Heart left ventricle (tissue), 16 donors: ENCODE results near the gene KCTD19. TPM values are rescaled to one million over a fixed set of nuclear protein-coding genes. Genes with fewer than 3 reads are reported as not detected.
"Not testable (repeated sequence)": the region's sequence is repeated elsewhere in the genome, so short reads cannot be mapped to it uniquely, and the experiment has no call there.

Experiments used
- ATAC-seq, 4 donors: fragments of 200-7000 bp; cut with Tn5 transposase; one replicate each; pipeline ENCODE4 v1.9.1; 2020 to 2022; ENCODE audit warnings: moderate library complexity in 4 of 4, mild to moderate bottlenecking in 3 of 4, moderate number of reproducible peaks in 1 of 4
- DNase-seq, 5 donors: peaks; one replicate each; pipeline ENCODE4 v3.0.0-alpha.2; 2020
- H3K27ac ChIP-seq, 12 donors: fragments of 200-600 bp; sonication (generic) in 4 of 12; one replicate each; pipeline versions ENCODE4 v1.5.0 to v1.8.0; 2016 to 2022; ENCODE audit warnings: mild to moderate bottlenecking in 2 of 12
- H3K27me3 ChIP-seq, 9 donors: fragments of 200-600 bp; sonication (generic) in 2 of 9; one replicate each; pipeline versions ENCODE4 v1.5.1 to v1.8.0; 2016 to 2022; ENCODE audit warnings: mild to moderate bottlenecking in 3 of 9
- H3K36me3 ChIP-seq, 9 donors: fragments of 200-600 bp; sonication (generic) in 2 of 9; one replicate each; pipeline versions ENCODE4 v1.5.0 to v1.8.0; 2018 to 2022; ENCODE audit warnings: mild to moderate bottlenecking in 2 of 9
- H3K4me1 ChIP-seq, 12 donors: fragments of 200-600 bp; sonication (generic) in 4 of 12; one replicate each; pipeline versions ENCODE4 v1.5.0 to v1.8.0; 2016 to 2022; ENCODE audit warnings: mild to moderate bottlenecking in 3 of 12
- H3K4me3 ChIP-seq, 12 donors: fragments of 200-600 bp; sonication (generic) in 4 of 12; one replicate each; pipeline versions ENCODE4 v1.5.0 to v1.8.0; 2017 to 2022; ENCODE audit warnings: mild to moderate bottlenecking in 9 of 12, moderate library complexity in 4 of 12
- H3K9me3 ChIP-seq, 12 donors: fragments of 200-600 bp; sonication (generic) in 4 of 12; one replicate each; pipeline versions ENCODE4 v1.5.0 to v1.8.0; 2016 to 2022; ENCODE audit warnings: mild to moderate bottlenecking in 1 of 12
- POLR2A ChIP-seq, 2 donors: fragments of 450-650 bp; IDR thresholded peaks; one replicate each; pipeline ENCODE4 v1.6.1; 2017; ENCODE audit warnings: antibody characterized with exemption in 2 of 2, mild to moderate bottlenecking in 2 of 2, moderate library complexity in 2 of 2
- WGBS, 4 donors: extraction: QIAGEN DNeasy Blood & Tissue Kit in 2 of 4; methylation state at CpG; one replicate each; pipeline versions ENCODE4 v1.1.5 to v1.1.7; 2013 to 2018; 5-methylcytosine and 5-hydroxymethylcytosine counted together
- intact Hi-C, 10 donors: fragments of 100-400 bp; cut with DNase I; formaldehyde crosslinking; loops; one replicate each; pipeline versions ENCODE4 v1.11.1 to v1.14.2; 2022
- polyA plus RNA-seq, 2 donors: library from polyadenylated mRNA; stranded (reverse); fragments of 200-250 nt; gene quantifications; one replicate each; pipeline ENCODE4 v1.2.3, GENCODE V29; 2013
- total RNA-seq, 9 donors: library from RNA; depleted of rRNA in 2 of 9; stranded (reverse); fragments of >200 nt in 2 of 9; fragmentation: NEBNext Ultra II Directional in 3 of 9; extraction: Animal tissue kit (Norgen Biotek cat#: 25700) in 3 of 9; gene quantifications; one replicate each; pipeline versions ENCODE4 v1.1.0 to v1.2.4, GENCODE V29; 2016 to 2023
- TF ChIP-seq, protein P1 (sequence below), 12 donors: fragments of 200-600 bp; sonication (generic) in 4 of 12; IDR thresholded peaks; one replicate each; pipeline versions ENCODE4 v1.5.0 to v1.8.0; 2018 to 2022; ENCODE audit warnings: antibody characterized with exemption in 12 of 12, mild to moderate bottlenecking in 5 of 12
- donor health status: ischemic (EF 13 %, LVEDD 7.1; RV severe dilation, severe dysfunction).
- donor health status: healthy with polysubstance abuse.
- donor health status: DM: no; HTN: yes; CAD: no.
- donor health status: DM: no; HTN: no; CAD: no.
- donor health status: ischemic (EF 25% LVEDD 6.9; RV normal size, moderate dysfunction).
- donor health status: ischemic (EF 25% LVEDD 5.7; RV mildly dilated, moderate dysfunction).
- donor health status: healthy.
- donor health status: DM: yes; HTN: yes; CAD: no.
- donor health status: ischemic (EF 35%, LVEDD 5.7; RV mildly dilated, moderate dysfunction).
- donor health status: nonischemic (EF 11% LVEDD 7.7; RV severe dilation, severe dysfunction).
- donor health status: DM: yes; HTN: yes; CAD: no.
- donor health status: PGD.
- donor health status: ischemic (EF 29% LVEDD 5.4; RV normal size, mild dysfunction).
- donor health status: nonischemic (EF 23%, LVEDD 6.1; RV moderate dilation, normal function).

KCTD19 gene
- total and polyA plus RNA-seq, 11 donors: 0.19 to 0.29 TPM; not detected in 9

DNA sequence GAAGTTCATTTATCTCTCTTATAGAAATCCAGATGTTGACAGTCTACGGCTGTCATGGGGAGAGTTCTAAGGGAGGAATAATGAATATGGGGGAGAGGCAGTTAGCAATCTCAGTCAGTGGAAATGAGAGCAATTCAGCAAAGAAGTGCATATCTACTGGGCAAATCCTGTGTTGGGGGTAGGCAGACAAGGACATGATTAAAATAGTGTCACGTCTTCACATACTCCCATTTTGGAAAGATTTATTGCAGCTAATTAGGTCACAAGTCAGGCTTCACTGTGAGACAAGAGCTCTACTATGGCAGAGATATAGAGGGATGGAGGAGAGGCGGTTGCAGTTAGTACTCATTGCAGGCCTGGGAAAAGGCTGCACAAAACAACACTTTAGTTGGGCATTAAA, 29.9 kb upstream of the KCTD19 start:
- ATAC-seq (no peak), DNase-seq (no peak)
- Histone ChIP-seq H3K4me3 (no peak overlapping the region), H3K27me3 (peaks cover 0 to 2% (median 0%) of the 10 kb centered on the region in 9 donors), H3K36me3 (no peaks in the 10 kb centered on the region), H3K27ac (no peak overlapping the region), H3K4me1 (no peaks in the 10 kb centered on the region), H3K9me3 (no peaks in the 10 kb centered on the region)
- intact Hi-C loops: no loop called here
- WGBS, 4 donors: 72 to 83% (median 77%) methylated on average over 3 of the region's 3 CpGs
- TF ChIP-seq, protein P1, sequence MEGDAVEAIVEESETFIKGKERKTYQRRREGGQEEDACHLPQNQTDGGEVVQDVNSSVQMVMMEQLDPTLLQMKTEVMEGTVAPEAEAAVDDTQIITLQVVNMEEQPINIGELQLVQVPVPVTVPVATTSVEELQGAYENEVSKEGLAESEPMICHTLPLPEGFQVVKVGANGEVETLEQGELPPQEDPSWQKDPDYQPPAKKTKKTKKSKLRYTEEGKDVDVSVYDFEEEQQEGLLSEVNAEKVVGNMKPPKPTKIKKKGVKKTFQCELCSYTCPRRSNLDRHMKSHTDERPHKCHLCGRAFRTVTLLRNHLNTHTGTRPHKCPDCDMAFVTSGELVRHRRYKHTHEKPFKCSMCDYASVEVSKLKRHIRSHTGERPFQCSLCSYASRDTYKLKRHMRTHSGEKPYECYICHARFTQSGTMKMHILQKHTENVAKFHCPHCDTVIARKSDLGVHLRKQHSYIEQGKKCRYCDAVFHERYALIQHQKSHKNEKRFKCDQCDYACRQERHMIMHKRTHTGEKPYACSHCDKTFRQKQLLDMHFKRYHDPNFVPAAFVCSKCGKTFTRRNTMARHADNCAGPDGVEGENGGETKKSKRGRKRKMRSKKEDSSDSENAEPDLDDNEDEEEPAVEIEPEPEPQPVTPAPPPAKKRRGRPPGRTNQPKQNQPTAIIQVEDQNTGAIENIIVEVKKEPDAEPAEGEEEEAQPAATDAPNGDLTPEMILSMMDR (IDR thresholded peaks at IDR 0.05): no peak
- no peak for TF ChIP-seq POLR2A (IDR thresholded peaks at IDR 0.05)

DNA sequence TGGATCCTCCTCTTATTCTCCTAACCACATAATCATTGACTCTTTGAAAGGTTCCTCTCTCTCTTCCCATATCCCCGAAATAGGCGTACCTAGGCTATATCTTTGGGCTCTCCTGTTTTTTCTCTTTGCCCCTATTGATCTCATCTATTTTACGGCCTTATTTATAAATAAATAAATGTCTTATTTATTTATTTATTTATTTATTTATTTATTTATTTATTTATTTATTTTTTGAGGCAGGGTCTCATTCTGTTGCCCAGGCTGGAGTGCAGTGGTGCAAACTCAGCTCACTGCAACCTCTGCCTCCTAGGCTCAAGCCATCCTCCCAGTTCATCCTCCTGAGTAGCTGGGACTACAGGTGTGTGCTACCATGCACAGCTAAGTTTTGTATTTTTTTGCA, 25.9 kb upstream of the KCTD19 start:
- ATAC-seq, H3K4me1 ChIP-seq, H3K4me3 ChIP-seq, intact Hi-C loops, H3K9me3 ChIP-seq, DNase-seq, H3K27me3 ChIP-seq, H3K36me3 ChIP-seq, H3K27ac ChIP-seq: not testable (repeated sequence)
- 96 to 98% (median 97%) methylated on average over 3 of the region's 3 CpGs for WGBS, 4 donors

DNA sequence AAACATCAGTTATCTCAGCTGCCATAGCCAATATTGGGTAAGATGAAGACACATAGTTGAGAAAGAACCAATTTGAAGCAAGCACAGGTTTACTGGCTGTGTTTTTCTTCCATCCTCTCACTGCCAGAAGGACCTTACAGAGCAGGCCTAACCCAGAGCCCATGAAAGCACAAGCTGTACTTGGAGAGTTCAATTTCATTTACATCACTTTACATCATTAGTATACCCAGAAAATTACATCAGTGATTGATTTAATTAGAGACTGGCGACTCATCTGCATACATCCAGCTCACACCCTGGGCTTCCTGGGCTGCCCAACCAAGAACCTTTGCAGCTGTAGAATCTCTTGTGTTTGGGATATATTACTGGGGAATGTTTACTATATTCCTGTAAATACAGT, 23.8 kb upstream of the KCTD19 start:
- Histone ChIP-seq H3K4me1 (peaks cover 0 to 10% (median 0%) of the 10 kb centered on the region in 12 donors), H3K4me3 (no peak overlapping the region), H3K27ac (no peak overlapping the region), H3K36me3 (no peaks in the 10 kb centered on the region), H3K9me3 (no peaks in the 10 kb centered on the region), H3K27me3 (no peaks in the 10 kb centered on the region)
- ATAC-seq (no peak), DNase-seq (no peak)
- intact Hi-C loops: no loop called here
- TF ChIP-seq, protein P1 (IDR thresholded peaks at IDR 0.05): no peak
- TF ChIP-seq POLR2A (IDR thresholded peaks at IDR 0.05): no peak
- WGBS, 4 donors: 94 to 100% (median 97%) methylated on average over 1 of the region's 1 CpG

GRCh38 chr16:67349172-67349571, 22.6 kb upstream of the KCTD19 start:
- Histone ChIP-seq H3K4me3 (no peak overlapping the region), H3K9me3 (no peaks in the 10 kb centered on the region), H3K4me1 (peaks cover 0 to 12% (median 0%) of the 10 kb centered on the region in 12 donors), H3K27ac (no peak overlapping the region), H3K36me3 (no peaks in the 10 kb centered on the region), H3K27me3 (no peaks in the 10 kb centered on the region)
- no peak for ATAC-seq
- TF ChIP-seq POLR2A (IDR thresholded peaks at IDR 0.05): no peak
- TF ChIP-seq, protein P1 (IDR thresholded peaks at IDR 0.05): peak in 10 of 12 donors; percentile 19 to 53 (median 42)
- intact Hi-C loops: loop anchor here in 1 of 10 donors (10.0 kb wide), 1 partner anchor 46 kb away; the partner anchor contains the start of gene TPPP3
- no peak for DNase-seq

GRCh38 chr16:67346341-67346740, 19.8 kb upstream of the KCTD19 start:
- H3K4me3 ChIP-seq: no peak overlapping the region
- H3K4me1 ChIP-seq: peaks cover 0 to 12% (median 0%) of the 10 kb centered on the region in 12 donors
- no peak for DNase-seq
- peak overlapping the region in 1 of 12 donors; percentile 2 for H3K27ac ChIP-seq
- H3K36me3 ChIP-seq: no peaks in the 10 kb centered on the region
- 67 to 71% (median 69%) methylated on average over 3 of the region's 3 CpGs for WGBS, 4 donors
- TF ChIP-seq, protein P1 (IDR thresholded peaks at IDR 0.05): no peak
- peak in 1 of 4 donors; percentile 62 for ATAC-seq
- intact Hi-C loops: loop anchor here in 1 of 10 donors (10.0 kb wide), 1 partner anchor 48 kb away; the partner anchor contains the start of gene TPPP3
- H3K9me3 ChIP-seq: no peaks in the 10 kb centered on the region
- no peaks in the 10 kb centered on the region for H3K27me3 ChIP-seq
